Hippocampal formation (tissue), 2 donors: ENCODE results near the gene MLX.

Source experiments
- DNase-seq, 2 donors: peaks; one replicate each; lab custom pipeline; 2025; lab: John Stamatoyannopoulos, UW

The MLX gene

GRCh38 chr17:42566883-42567573 lies at the start of gene MLX:
TSS of gene MLX (plus strand) at chr17:42567100. CDS start at chr17:42567125, 25 bp downstream.
- peak; percentile 84 to 90 for DNase-seq

- peak; percentile 19 to 72 for DNase-seq
These were observed 49.4 kb upstream of the MLX start for GRCh38 chr17:42517516-42517915.

- DNase-seq = no peak
These were observed 48.7 kb upstream of the MLX start for GRCh38 chr17:42518046-42518754.

- DNase-seq = no peak
These were observed 48.0 kb upstream of the MLX start for GRCh38 chr17:42518755-42519545.

GRCh38 chr17:42519546-42520491 lies 47.1 kb upstream of the MLX start:
- peak; percentile 57 to 62 for DNase-seq

GRCh38 chr17:42520540-42520951 lies 46.4 kb upstream of the MLX start:
- DNase-seq = no peak

GRCh38 chr17:42521036-42521435 lies 45.9 kb upstream of the MLX start:
- DNase-seq = no peak

- no peak for DNase-seq
These were observed 45.1 kb upstream of the MLX start for GRCh38 chr17:42521666-42522262.

GRCh38 chr17:42522263-42522790 lies 44.6 kb upstream of the MLX start:
- no peak for DNase-seq

- DNase-seq = no peak
These were observed 44.1 kb upstream of the MLX start for GRCh38 chr17:42522798-42523278.

GRCh38 chr17:42525221-42525620 lies 41.7 kb upstream of the MLX start:
- DNase-seq = no peak

- DNase-seq = no peak
These were observed 40.9 kb upstream of the MLX start for GRCh38 chr17:42526031-42526444.

- DNase-seq = no peak
These were observed 39.0 kb upstream of the MLX start for GRCh38 chr17:42527932-42528331.

GRCh38 chr17:42529061-42529460 lies 37.8 kb upstream of the MLX start:
- DNase-seq = no peak

- DNase-seq = no peak
These were observed 35.9 kb upstream of the MLX start for GRCh38 chr17:42530952-42531454.

- DNase-seq = peak; percentile 42 to 60
These were observed 35.2 kb upstream of the MLX start for GRCh38 chr17:42531455-42532354.

GRCh38 chr17:42535155-42536047 lies 31.5 kb upstream of the MLX start:
- peak in 1 of 2 donors; percentile 29 for DNase-seq

- peak; percentile 86 to 91 for DNase-seq
These were observed 30.9 kb upstream of the MLX start, which contains the start of gene NAGLU for GRCh38 chr17:42536048-42536371. TSS of gene NAGLU (plus strand) at chr17:42536241. CDS start at chr17:42536273, 32 bp downstream.
